Neuronal stem cell (in vitro differentiated cells): Measurements from ENCODE around the gene IL10RB.

ENCODE experiments used
- DNase-seq: peaks from one replicate; pipeline ENCODE4 v3.0.0-alpha.2; 2013; ENCODE audit warnings: low spot score
- H2AFZ ChIP-seq: one replicate; pipeline ENCODE4 v1.6.1; 2013; ENCODE audit warnings: mild to moderate bottlenecking, low read length, inconsistent platforms
- H2AK5ac ChIP-seq: 2 replicates; pipeline ENCODE4 v1.6.1; 2013; ENCODE audit warnings: low read depth, mild to moderate bottlenecking, inconsistent platforms, low read length, moderate library complexity, mixed read lengths
- H2BK120ac ChIP-seq: 2 replicates; pipeline ENCODE4 v1.6.1; 2013; ENCODE audit warnings: low read depth, mild to moderate bottlenecking, inconsistent platforms, low read length, moderate library complexity, mixed read lengths
- H2BK12ac ChIP-seq: one replicate; pipeline ENCODE4 v1.6.1; 2013; ENCODE audit warnings: low read length, inconsistent platforms
- H2BK15ac ChIP-seq: 2 replicates; pipeline ENCODE4 v1.6.1; 2013; ENCODE audit warnings: mild to moderate bottlenecking, low read length, inconsistent platforms, mixed read lengths
- H2BK5ac ChIP-seq: one replicate; pipeline ENCODE4 v1.6.1; 2013; ENCODE audit warnings: inconsistent platforms, mild to moderate bottlenecking, low read length, moderate library complexity
- H3K14ac ChIP-seq: one replicate; pipeline ENCODE4 v1.6.1; 2013; ENCODE audit warnings: low read length, inconsistent platforms
- H3K18ac ChIP-seq: 2 replicates; pipeline ENCODE4 v1.6.1; 2013; ENCODE audit warnings: low read length, inconsistent platforms
- H3K23ac ChIP-seq: 2 replicates; pipeline ENCODE4 v1.6.1; 2013; ENCODE audit warnings: low read depth, mild to moderate bottlenecking, mixed read lengths, low read length, inconsistent platforms; ENCODE audit not compliant: poor library complexity
- H3K27ac ChIP-seq: replicated peaks from 3 replicates; pipeline ENCODE4 v1.5.1; 2013; ENCODE audit warnings: low read length, inconsistent platforms
- H3K27me3 ChIP-seq, 3 experiments: 2 replicates each; pipeline ENCODE4 v1.6.1; 2013; ENCODE audit warnings: low read length in 3 of 3, mild to moderate bottlenecking in 2 of 3, inconsistent platforms in 1 of 3, low read depth in 1 of 3, mixed read lengths in 1 of 3, moderate library complexity in 1 of 3; ENCODE audit not compliant: control insufficient read depth in 3 of 3, insufficient read depth in 3 of 3
- H3K36me3 ChIP-seq, 2 donors: replicated peaks in 1 of 2; 2 replicates each; pipeline ENCODE4 v1.6.1; 2013; ENCODE audit warnings: low read length in 2 of 2; ENCODE audit not compliant: control insufficient read depth in 2 of 2, insufficient read depth in 2 of 2
- H3K4ac ChIP-seq: 2 replicates; pipeline ENCODE4 v1.6.1; 2013; ENCODE audit warnings: inconsistent platforms, mild to moderate bottlenecking, low read length, moderate library complexity
- H3K4me1 ChIP-seq, 2 donors: 1 replicate in 1 of 2; 2 replicates in 1 of 2; pipeline ENCODE4 v1.6.1; 2013; ENCODE audit warnings: low read length in 2 of 2, low read depth in 1 of 2; ENCODE audit not compliant: control insufficient read depth in 2 of 2, insufficient read depth in 1 of 2
- H3K4me2 ChIP-seq: one replicate; pipeline ENCODE4 v1.6.1; 2013; ENCODE audit warnings: mild to moderate bottlenecking, low read length, inconsistent platforms; ENCODE audit not compliant: insufficient read depth, poor library complexity, severe bottlenecking
- H3K4me3 ChIP-seq, 2 donors: 2 replicates each; pipeline ENCODE4 v1.5.1; 2013; ENCODE audit warnings: low read length in 2 of 2, mild to moderate bottlenecking in 2 of 2, inconsistent platforms in 1 of 2, moderate library complexity in 1 of 2
- H3K79me1 ChIP-seq: one replicate; pipeline ENCODE4 v1.6.1; 2013; ENCODE audit warnings: low read depth, mild to moderate bottlenecking, inconsistent platforms, low read length, moderate library complexity
- H3K9ac ChIP-seq: one replicate; pipeline ENCODE4 v1.6.1; 2013; ENCODE audit warnings: mild to moderate bottlenecking, low read depth, low read length, inconsistent platforms; ENCODE audit not compliant: poor library complexity
- H3K9me3 ChIP-seq, 2 donors: replicated peaks in 1 of 2; 2 replicates each; pipeline versions ENCODE3 to v1.6.1; 2013; ENCODE audit warnings: low read length in 2 of 2, mild to moderate bottlenecking in 2 of 2, inconsistent platforms in 1 of 2, low read depth in 1 of 2, mixed read lengths in 1 of 2, moderate library complexity in 1 of 2; ENCODE audit not compliant: control insufficient read depth in 2 of 2, insufficient read depth in 1 of 2
- H4K8ac ChIP-seq: one replicate; pipeline ENCODE4 v1.6.1; 2013; ENCODE audit warnings: low read depth, mild to moderate bottlenecking, inconsistent platforms, low read length, moderate library complexity
- H4K91ac ChIP-seq: one replicate; pipeline ENCODE4 v1.6.1; 2013; ENCODE audit warnings: low read length, low read depth, mild to moderate bottlenecking, inconsistent platforms; ENCODE audit not compliant: poor library complexity
- WGBS, 2 donors: extraction: QIAGEN DNeasy Blood & Tissue Kit; methylation state at CpG; one replicate each; pipeline ENCODE4 v1.1.7; 2013; ENCODE audit warnings: missing lambda C conversion rate in 2 of 2, mixed read lengths in 1 of 2; ENCODE audit not compliant: insufficient read length in 2 of 2, insufficient replicate concordance in 1 of 2; ENCODE audit errors: extremely low coverage in 2 of 2; 5-methylcytosine and 5-hydroxymethylcytosine counted together

Gene IL10RB

GRCh38 chr21:33268393-33268736, 2.2 kb downstream of the IL10RB start:
- Histone ChIP-seq H3K79me1 (peaks cover 2% of the 10 kb centered on the region), H3K27ac (no peak overlapping the region)
- no CpG with 5 or more reads among the region's 7 CpGs for WGBS, 2 donors

GRCh38 chr21:33268737-33269441, 2.7 kb downstream of the IL10RB start:
- Histone ChIP-seq H2BK5ac (no peak overlapping the region), H3K4me2 (no peak overlapping the region), H3K4ac (peak overlapping the region; percentile 14), H4K91ac (no peak overlapping the region), H3K18ac (no peak overlapping the region), H3K79me1 (peaks cover 2% of the 10 kb centered on the region), H2BK120ac (no peak overlapping the region), H2BK15ac (no peak overlapping the region), H3K14ac (peak overlapping the region; percentile 44), H3K4me3 (peak overlapping the region in 1 of 2 donors; percentile 62), H3K9ac (no peak overlapping the region), H3K27ac (no peak overlapping the region), H3K27me3 (no peaks in the 10 kb centered on the region), H2BK12ac (no peak overlapping the region), H3K36me3 (peaks cover 0 to 25% of the 10 kb centered on the region in 2 donors), H4K8ac (no peak overlapping the region), H2AK5ac (no peak overlapping the region), H3K23ac (peak overlapping the region; percentile 97), H2AFZ (no peak overlapping the region), H3K9me3 (peaks cover 0 to 2% of the 10 kb centered on the region in 2 donors), H3K4me1 (peaks cover 0 to 4% of the 10 kb centered on the region in 2 donors)
- DNase-seq = no peak
- no CpG with 5 or more reads among the region's 12 CpGs for WGBS, 2 donors

More at GRCh38 chr21:33268393-33268736, 2.2 kb downstream of the IL10RB start:
- Histone ChIP-seq H2BK120ac (no peak overlapping the region), H3K27me3 (no peaks in the 10 kb centered on the region), H4K91ac (no peak overlapping the region), H2AK5ac (no peak overlapping the region), H3K36me3 (peaks cover 1 to 29% of the 10 kb centered on the region in 2 donors), H3K14ac (no peak overlapping the region), H2BK15ac (no peak overlapping the region), H3K9ac (peak overlapping the region; percentile 47), H3K4me1 (peaks cover 0 to 4% of the 10 kb centered on the region in 2 donors), H2BK12ac (no peak overlapping the region), H3K4me2 (no peak overlapping the region), H2AFZ (no peak overlapping the region), H3K4me3 (no peak overlapping the region), H3K4ac (no peak overlapping the region), H2BK5ac (no peak overlapping the region), H3K9me3 (peaks cover 0 to 2% of the 10 kb centered on the region in 2 donors), H4K8ac (no peak overlapping the region), H3K23ac (no peak overlapping the region), H3K18ac (no peak overlapping the region)
- DNase-seq = no peak

- H2BK15ac ChIP-seq = no peak overlapping the region
- no peak overlapping the region for H3K4ac ChIP-seq
- no peaks in the 10 kb centered on the region for H3K27me3 ChIP-seq
- no peak overlapping the region for H4K91ac ChIP-seq
- H3K79me1 ChIP-seq = peaks cover 2% of the 10 kb centered on the region
- H3K9ac ChIP-seq = no peak overlapping the region
- no peak overlapping the region for H3K4me3 ChIP-seq
- H3K23ac ChIP-seq = no peak overlapping the region
- H3K4me1 ChIP-seq = peaks cover 0 to 4% of the 10 kb centered on the region in 2 donors
- H2AK5ac ChIP-seq = no peak overlapping the region
- H2BK12ac ChIP-seq = no peak overlapping the region
- no peak overlapping the region for H2AFZ ChIP-seq
- H3K4me2 ChIP-seq = no peak overlapping the region
- no peak overlapping the region for H3K14ac ChIP-seq
- no peak for DNase-seq
- peaks cover 0 to 2% of the 10 kb centered on the region in 2 donors for H3K9me3 ChIP-seq
- peaks cover 0 to 10% of the 10 kb centered on the region in 2 donors for H3K36me3 ChIP-seq
- no peak overlapping the region for H3K27ac ChIP-seq
- no peak overlapping the region for H4K8ac ChIP-seq
- H3K18ac ChIP-seq = no peak overlapping the region
- H2BK120ac ChIP-seq = no peak overlapping the region
- no CpG with 5 or more reads among the region's 8 CpGs for WGBS, 2 donors
- H2BK5ac ChIP-seq = no peak overlapping the region
These were observed 4.8 kb downstream of the IL10RB start for GRCh38 chr21:33270986-33271385.

- Histone ChIP-seq H3K4ac (no peak overlapping the region), H4K8ac (no peak overlapping the region), H2BK12ac (no peak overlapping the region), H3K18ac (no peak overlapping the region), H4K91ac (no peak overlapping the region), H3K27ac (no peak overlapping the region), H3K27me3 (no peaks in the 10 kb centered on the region), H3K4me3 (no peak overlapping the region), H2AFZ (no peak overlapping the region), H3K9me3 (peaks cover 0 to 2% of the 10 kb centered on the region in 2 donors), H3K36me3 (peaks cover 0 to 10% of the 10 kb centered on the region in 2 donors), H2BK15ac (no peak overlapping the region), H2BK5ac (no peak overlapping the region), H3K23ac (no peak overlapping the region), H2BK120ac (no peak overlapping the region), H3K4me1 (no peaks in the 10 kb centered on the region), H3K4me2 (no peak overlapping the region), H2AK5ac (no peak overlapping the region), H3K79me1 (peaks cover 2% of the 10 kb centered on the region), H3K9ac (no peak overlapping the region), H3K14ac (no peak overlapping the region)
- no peak for DNase-seq
- no CpG with 5 or more reads among the region's 6 CpGs for WGBS, 2 donors
These were observed 6.9 kb downstream of the IL10RB start for GRCh38 chr21:33273044-33273443.
